Measurements from ENCODE around the gene INPP4B.

INPP4B gene

GRCh38 chr4:142721187-142721586, 124.9 kb downstream of the INPP4B start:
- no peak for DNase-seq

- DNase-seq = no peak
Observed at GRCh38 chr4:142719854-142720541, 126.1 kb downstream of the INPP4B start.

DNA sequence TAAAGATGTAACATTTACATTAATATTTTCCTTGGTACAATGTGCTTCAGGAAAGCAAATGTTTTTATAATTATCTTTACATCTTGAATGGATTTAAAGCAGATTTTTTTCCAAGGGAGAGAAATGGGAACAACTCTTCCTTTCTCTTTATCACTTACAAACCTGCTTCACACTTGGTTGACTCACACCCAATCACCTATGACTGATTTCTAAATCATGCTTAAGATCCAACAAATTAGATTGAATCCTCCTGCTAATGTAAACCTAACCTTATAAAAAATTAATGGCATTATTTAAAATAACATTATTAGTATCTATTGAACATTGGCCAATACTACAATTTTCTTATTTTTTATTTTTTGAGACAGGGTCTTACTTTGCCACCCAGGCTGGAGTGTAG, 127.1 kb downstream of the INPP4B start:
- DNase-seq = no peak

DNA sequence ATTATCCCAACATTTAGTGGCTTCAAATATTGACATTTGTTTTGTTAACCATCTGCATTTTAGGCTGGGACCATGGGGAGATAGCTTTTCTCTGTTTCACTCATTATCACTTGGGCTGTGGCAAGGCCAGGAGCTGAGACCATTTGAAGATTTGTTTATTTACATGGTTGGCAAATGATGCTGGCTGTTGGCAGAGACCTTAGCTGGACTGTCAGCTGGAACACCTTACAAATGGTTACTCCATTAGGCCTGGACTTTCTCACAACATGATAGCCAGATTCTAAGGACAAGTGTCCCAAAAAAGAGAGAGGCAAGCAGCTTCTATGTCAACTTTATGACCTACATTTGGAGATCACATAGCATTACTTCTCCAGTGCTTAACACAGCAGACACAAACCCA, 130.4 kb downstream of the INPP4B start:
- DNase-seq = no peak

GRCh38 chr4:142713282-142714030, 132.6 kb downstream of the INPP4B start:
- DNase-seq = no peak

DNA sequence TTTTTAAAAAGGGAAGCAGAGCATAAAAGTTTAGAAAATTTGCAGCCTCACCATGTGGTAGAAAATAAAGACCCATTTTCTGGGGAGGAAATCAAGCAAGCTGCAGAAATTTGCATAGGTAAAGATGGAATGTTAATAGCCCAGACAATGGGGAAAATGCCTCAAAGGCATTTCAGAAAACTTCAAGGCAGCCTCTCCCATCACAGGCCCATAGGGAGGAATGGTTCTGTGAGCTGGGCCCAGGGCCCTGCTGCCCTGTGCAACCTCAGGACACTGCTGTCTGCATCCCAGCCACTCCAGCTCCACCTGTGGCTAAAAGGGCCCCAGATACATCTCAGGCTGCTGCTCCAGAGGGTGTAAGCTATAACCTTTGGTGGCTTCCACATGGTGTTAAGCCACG, 137.9 kb downstream of the INPP4B start:
- DNase-seq = no peak

- no peak for DNase-seq
Observed at GRCh38 chr4:142707401-142707800, 138.7 kb downstream of the INPP4B start.

GRCh38 chr4:142706381-142706780, 139.7 kb downstream of the INPP4B start:
- no peak for DNase-seq

GRCh38 chr4:142705820-142706219, 140.3 kb downstream of the INPP4B start:
- DNase-seq = no peak

- no peak for DNase-seq
Observed at GRCh38 chr4:142703694-142704309, 142.3 kb downstream of the INPP4B start.

DNA sequence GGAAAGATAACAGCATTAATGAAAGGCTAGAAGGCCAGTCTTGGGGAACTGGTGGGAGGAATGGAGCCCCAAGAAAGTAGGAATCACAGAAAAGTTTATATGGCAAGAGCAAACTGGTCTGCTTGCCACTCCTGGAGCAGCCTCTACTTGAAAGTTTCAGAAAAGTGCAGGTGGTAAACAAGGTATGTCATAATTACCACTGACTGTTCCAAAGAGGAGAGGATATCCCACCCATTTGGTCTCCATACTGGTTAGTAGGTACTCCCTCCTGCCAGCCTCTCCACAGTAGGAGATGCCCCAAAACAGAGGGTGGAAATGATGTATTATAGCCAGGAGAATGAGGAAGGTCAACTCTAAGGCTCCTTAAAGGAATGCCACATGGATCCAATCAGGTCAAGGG, 145.1 kb downstream of the INPP4B start:
- DNase-seq = no peak

DNA sequence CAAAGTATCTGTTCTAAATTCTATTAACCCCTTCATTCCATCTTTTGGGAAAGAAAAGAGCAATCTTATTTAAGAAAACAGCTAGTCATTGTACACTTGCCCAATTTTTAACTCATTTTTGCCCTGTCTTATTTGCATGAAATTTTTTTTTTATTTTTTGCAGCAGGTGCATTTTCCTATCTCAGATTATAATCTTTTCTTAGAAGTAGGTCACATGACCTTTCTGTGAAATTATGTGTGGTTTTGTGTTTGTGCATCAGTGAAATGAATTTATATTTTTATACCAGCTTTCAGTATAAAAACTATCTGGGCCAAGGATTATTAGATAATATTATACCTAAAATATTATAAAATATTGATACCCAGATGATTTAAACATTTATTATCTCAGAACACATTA, 145.6 kb downstream of the INPP4B start:
- DNase-seq = no peak

DNA sequence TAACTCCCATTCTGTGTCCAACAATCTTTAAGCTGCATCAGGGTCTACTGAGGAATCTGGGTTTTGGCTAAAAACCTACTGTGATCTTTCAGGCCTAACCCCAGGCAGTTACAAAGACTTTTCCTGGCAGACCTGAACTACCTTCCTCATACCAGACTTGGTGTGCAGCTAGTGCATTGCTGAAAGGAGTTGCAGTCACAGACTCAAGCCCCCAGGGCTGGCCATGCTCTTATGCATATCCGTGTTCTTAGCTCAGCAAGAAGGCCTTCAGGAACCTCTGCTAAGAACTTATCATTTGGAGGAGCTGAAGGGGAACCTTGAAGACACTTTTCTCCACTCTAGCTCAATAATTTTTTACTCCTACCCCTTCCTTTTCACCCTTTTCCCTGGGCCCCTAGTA, 147.5 kb downstream of the INPP4B start:
- no peak for DNase-seq

DNA sequence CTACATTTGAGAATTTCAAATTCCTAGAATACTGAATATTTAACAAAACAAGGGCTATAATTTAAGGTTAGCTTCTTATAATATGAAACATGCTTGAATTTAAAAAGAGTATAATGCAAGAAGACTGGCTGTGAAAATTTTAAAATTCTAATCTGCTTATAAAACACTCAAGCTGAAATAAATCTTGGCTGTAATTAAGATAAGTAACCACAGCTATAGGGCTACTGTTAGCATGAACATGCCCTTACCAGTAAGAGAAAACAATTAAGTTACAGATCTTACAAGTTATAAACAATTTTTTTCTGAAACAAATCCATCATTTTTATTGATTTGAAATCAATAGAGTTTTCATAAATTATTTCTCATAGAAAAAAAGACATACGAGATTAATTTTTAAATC, 148.2 kb downstream of the INPP4B start:
- no peak for DNase-seq

GRCh38 chr4:142697320-142697719, 148.8 kb downstream of the INPP4B start:
- DNase-seq = no peak

DNA sequence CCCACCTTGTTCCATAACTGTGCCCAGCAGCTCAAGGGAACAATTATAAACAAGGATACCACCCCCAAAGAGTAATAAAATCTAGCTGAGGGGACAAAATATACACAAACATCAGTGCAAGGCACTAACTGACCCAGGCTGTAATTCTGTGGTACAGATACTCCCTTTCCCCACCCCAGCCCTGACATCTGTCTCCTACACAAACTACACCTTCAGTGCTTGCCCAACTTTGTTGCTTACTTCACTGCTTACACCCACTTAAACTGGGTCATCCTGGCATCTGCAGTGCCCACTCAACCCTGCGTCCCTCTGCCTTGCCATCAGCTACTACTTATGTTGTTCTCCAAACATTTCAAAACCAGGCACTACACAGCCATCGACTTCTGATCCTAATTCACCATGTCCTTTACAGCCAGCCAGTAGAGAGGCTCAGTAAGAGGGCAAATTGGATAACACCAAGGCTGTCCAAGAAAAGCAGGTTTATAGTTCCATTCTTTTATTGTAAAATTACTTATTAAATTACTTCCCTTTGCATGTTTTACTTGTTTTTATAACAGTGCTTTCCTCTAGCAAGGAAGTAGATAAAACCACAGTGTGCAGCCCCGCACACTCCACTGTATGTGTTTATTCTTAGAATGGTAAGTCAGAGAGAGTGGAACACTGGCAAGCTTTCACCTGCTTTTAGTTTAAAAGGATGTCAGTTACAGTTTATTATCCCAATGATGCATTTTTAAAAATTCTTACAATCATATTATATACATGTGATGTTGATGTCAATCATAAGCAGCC, 149.6 kb downstream of the INPP4B start:
- no peak for DNase-seq

DNA sequence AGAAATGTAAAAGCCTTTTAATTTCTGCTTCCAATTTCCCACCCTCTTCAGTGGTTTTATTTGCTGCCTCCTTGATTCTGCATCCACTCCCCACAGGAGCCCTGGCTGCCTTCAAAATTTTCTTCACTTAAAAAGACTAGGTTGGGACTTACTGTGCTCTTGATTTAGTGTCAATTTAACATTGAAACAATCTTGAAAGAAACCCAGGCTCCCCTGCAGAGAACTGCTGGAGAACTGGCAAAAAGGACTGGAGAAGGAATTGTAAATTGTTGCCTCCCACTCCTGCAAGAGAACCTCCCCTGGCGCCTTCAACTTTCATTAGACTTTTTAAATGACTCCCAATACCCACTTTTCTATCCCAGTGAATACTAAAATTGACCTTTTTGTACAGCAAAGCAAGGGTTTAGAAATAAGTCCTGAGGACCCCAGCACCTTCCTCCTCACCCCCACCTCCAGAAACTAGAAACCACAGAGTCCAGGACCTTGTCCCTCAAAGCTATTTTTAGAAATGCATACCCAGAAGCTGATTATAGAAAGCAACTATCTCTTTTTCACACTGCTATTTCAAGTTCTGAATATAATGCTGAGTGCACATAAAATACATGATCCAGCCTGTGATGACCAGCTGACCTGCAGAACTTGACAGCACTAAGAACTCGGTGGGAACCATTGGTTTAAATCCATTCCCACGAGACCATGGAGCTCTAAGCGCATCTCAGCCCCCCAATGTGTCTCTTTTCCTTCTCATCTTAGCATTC, 155.5 kb downstream of the INPP4B start:
- no peak for DNase-seq

DNA sequence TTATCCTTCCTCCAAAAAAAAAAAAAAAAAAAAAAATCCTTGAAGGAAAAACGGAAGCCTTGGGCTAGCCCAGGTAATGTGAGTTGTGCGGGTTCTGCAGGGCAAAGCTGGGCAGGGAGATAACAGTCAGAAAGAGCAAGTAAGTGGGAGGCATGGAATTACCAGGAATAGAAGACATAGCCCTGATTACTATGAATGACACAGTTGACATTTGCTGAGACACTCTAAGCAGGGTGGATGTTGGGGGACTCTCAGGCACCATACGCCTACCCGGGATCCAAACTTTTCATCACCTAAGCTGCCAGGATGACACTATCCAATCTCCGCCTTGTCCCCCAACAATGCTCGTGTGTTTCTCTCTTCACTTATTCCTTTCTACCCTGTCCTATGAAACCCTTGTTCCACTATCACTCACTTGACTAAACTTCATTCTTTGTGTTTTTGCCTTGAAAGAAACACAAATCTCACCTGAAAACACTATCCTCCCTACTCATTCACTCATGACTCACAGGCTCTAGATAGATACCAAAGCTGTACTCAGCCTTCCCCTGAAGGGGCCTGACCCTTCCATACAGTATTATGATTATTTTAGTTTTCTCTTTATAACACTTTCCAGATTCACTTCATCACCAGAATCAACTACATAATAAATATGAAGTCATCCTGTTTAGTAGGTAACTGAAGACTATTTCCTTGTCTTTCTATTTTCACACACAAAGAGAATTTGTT, 158.4 kb downstream of the INPP4B start:
- no peak for DNase-seq

- no peak for DNase-seq
Observed at GRCh38 chr4:142686081-142686480, 160.0 kb downstream of the INPP4B start.

DNA sequence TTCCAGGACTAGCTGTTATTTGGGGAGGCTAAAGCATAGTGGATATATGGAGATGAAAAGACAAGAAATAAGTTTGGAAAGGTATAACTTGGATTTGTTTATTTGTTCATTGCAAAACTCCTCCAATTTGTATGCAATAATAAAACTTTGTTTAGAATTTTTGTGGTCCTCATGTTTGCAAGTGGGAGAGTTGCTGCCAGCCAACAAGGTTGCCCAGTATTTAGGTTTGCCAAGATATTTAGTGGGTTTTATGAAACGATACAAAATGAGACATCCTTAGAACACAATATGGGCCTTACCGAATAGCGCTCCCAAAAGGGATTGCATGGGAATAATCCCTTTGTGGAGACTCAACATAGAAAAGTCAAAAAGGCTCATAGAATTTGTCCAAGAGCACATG, 162.1 kb downstream of the INPP4B start:
- no peak for DNase-seq

DNA sequence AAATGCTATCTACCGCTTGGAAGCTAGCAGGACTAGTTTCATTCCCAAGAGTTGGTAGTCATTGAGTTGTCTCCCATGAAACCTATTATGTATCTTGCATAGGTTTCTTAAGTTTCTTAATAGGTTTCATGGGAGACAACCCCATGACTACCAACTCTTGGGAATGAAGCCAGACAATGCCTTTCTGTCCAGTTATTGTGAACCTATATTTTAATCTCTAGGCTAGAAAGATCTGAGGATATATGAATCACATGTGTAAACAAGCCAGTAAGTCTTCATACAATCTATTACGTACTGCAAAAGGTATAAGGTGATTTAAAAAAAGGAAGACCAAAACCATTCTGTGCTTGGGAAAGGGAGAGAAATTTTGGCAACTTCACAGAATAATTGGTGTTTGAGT, 162.6 kb downstream of the INPP4B start:
- DNase-seq = no peak

GRCh38 chr4:142671516-142671915, 174.6 kb downstream of the INPP4B start:
- no peak for DNase-seq
